ENCODE results near the gene CNR1. TPM values are rescaled to one million over a fixed set of nuclear protein-coding genes. Genes with fewer than 3 reads are reported as not detected.

Gene CNR1
- polyA plus RNA-seq, 4 donors, result 0.49 to 1.2 (median 1.0) TPM

Other genes with a start within 250 kb of the CNR1 start
- gene SPACA1, start 118.5 kb downstream of the CNR1 start, polyA plus RNA-seq (ENCODE audit: insufficient read length in 4 of 4), result under 1 TPM in 1 of 4 donors, not detected in 3; 0.05 TPM

Measured in right renal pelvis (tissue), 4 donors.